GM12892 (cell line): ENCODE results near the gene TREX2.

ENCODE experiments used
- POLR2A ChIP-seq: IDR thresholded peaks from 2 replicates; pipeline ENCODE4 v1.6.1; 2011; ENCODE audit warnings: low read depth, low read length, control low read depth
- POLR2AphosphoS5 ChIP-seq: IDR thresholded peaks from 2 replicates; pipeline ENCODE4 v1.6.1; 2011; ENCODE audit warnings: low read depth, low read length, control low read depth
- TAF1 ChIP-seq: IDR thresholded peaks from 2 replicates; pipeline ENCODE4 v1.6.1; 2011; ENCODE audit warnings: low read depth, mild to moderate bottlenecking, control low read depth, low read length, borderline replicate concordance

DNA sequence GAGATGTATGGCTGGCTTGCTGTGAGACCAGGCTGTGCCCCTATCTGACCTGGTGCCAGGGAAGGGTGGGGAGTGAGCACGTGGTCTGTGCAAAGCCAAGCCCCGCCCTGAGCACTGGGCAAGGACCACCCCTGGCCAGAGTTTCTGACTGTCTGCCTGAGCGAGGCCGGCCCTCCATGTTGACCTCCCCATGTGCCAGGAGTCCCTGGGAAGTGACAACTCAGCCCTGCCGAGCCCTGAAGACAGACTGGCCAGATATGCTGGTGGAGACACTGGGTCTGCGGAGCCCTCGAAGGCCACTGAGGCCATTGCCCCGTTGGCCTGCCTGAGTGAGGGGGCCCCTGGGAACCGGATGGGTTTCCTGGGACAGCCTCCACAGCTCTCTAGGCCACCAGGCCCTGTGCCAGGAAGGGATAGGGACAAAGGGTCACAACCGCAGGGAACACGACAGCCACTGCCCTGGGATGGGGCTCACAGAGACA is 41.8 kb upstream of the TREX2 start:
- TF ChIP-seq POLR2AphosphoS5 (no peak), POLR2A (no peak), TAF1 (no peak)
